HUES64 (cell line): ENCODE data around the gene GALNTL6.

Source experiments
- H3K27ac ChIP-seq: 2 replicates; pipeline ENCODE4 v1.7.0; 2013; ENCODE audit warnings: low read depth, low read length, inconsistent platforms
- H3K27me3 ChIP-seq: 2 replicates; pipeline ENCODE4 v1.6.1; 2013; ENCODE audit warnings: mild to moderate bottlenecking, low read length; ENCODE audit not compliant: insufficient read depth
- H3K36me3 ChIP-seq: 2 replicates; pipeline ENCODE4 v1.6.1; 2013; ENCODE audit warnings: mild to moderate bottlenecking, low read length; ENCODE audit not compliant: insufficient read depth
- H3K4me1 ChIP-seq: 2 replicates; pipeline ENCODE4 v1.6.1; 2013; ENCODE audit warnings: mild to moderate bottlenecking, low read length, moderate library complexity; ENCODE audit not compliant: insufficient read depth
- H3K4me3 ChIP-seq: 2 replicates; pipeline ENCODE4 v1.5.1; 2013; ENCODE audit warnings: mild to moderate bottlenecking, low read length, moderate library complexity
- H3K9ac ChIP-seq: 2 replicates; pipeline ENCODE4 v1.6.1; 2013; ENCODE audit warnings: mild to moderate bottlenecking, low read depth, low read length
- H3K9me3 ChIP-seq: 2 replicates; pipeline ENCODE4 v1.6.1; 2013; ENCODE audit warnings: low read depth, low read length; ENCODE audit not compliant: insufficient read depth
- WGBS: fragments of 150-250, 120-280 bp; methylation state at CpG from one replicate; pipeline ENCODE4 v1.1.7; 2013; ENCODE audit warnings: missing lambda C conversion rate; 5-methylcytosine and 5-hydroxymethylcytosine counted together

Gene GALNTL6

GRCh38 chr4:172983631-172984030 lies 1170.4 kb downstream of the GALNTL6 start:
- no peaks in the 10 kb centered on the region for H3K36me3 ChIP-seq
- WGBS = 64% methylated on average over 3 of the region's 3 CpGs
- peaks cover 23% of the 10 kb centered on the region for H3K4me1 ChIP-seq
- H3K9ac ChIP-seq = no peak overlapping the region
- H3K4me3 ChIP-seq = no peak overlapping the region
- no peaks in the 10 kb centered on the region for H3K27me3 ChIP-seq
- peaks cover 9% of the 10 kb centered on the region for H3K9me3 ChIP-seq
- H3K27ac ChIP-seq = no peak overlapping the region

GRCh38 chr4:172985552-172985951 lies 1172.3 kb downstream of the GALNTL6 start:
- H3K36me3 ChIP-seq = no peaks in the 10 kb centered on the region
- no peak overlapping the region for H3K9ac ChIP-seq
- no peaks in the 10 kb centered on the region for H3K27me3 ChIP-seq
- no peak overlapping the region for H3K27ac ChIP-seq
- peaks cover 23% of the 10 kb centered on the region for H3K4me1 ChIP-seq
- WGBS = 98% methylated on average over 2 of the region's 2 CpGs
- H3K4me3 ChIP-seq = no peak overlapping the region
- peaks cover 16% of the 10 kb centered on the region for H3K9me3 ChIP-seq

GRCh38 chr4:172986114-172986513 lies 1172.9 kb downstream of the GALNTL6 start:
- no peaks in the 10 kb centered on the region for H3K27me3 ChIP-seq
- H3K4me1 ChIP-seq = peaks cover 23% of the 10 kb centered on the region
- H3K27ac ChIP-seq = no peak overlapping the region
- no peak overlapping the region for H3K9ac ChIP-seq
- H3K4me3 ChIP-seq = no peak overlapping the region
- 71% methylated on average over 1 of the region's 1 CpG for WGBS
- H3K36me3 ChIP-seq = no peaks in the 10 kb centered on the region
- H3K9me3 ChIP-seq = peaks cover 16% of the 10 kb centered on the region

- Histone ChIP-seq H3K27me3 (no peaks in the 10 kb centered on the region), H3K9ac (no peak overlapping the region), H3K4me1 (peaks cover 16% of the 10 kb centered on the region), H3K9me3 (peaks cover 11% of the 10 kb centered on the region), H3K27ac (no peak overlapping the region), H3K36me3 (no peaks in the 10 kb centered on the region), H3K4me3 (no peak overlapping the region)
- WGBS = 96% methylated on average over 2 of the region's 3 CpGs
Observed at GRCh38 chr4:172989984-172990820, 1177.0 kb downstream of the GALNTL6 start.

GRCh38 chr4:172992648-172993378 lies 1179.6 kb downstream of the GALNTL6 start:
- Histone ChIP-seq H3K27me3 (no peaks in the 10 kb centered on the region), H3K9me3 (peaks cover 11% of the 10 kb centered on the region), H3K9ac (no peak overlapping the region), H3K4me3 (no peak overlapping the region), H3K27ac (no peak overlapping the region), H3K36me3 (no peaks in the 10 kb centered on the region), H3K4me1 (no peaks in the 10 kb centered on the region)
- 89% methylated on average over 5 of the region's 5 CpGs for WGBS

- no peaks in the 10 kb centered on the region for H3K9me3 ChIP-seq
- no peaks in the 10 kb centered on the region for H3K27me3 ChIP-seq
- 90% methylated on average over 4 of the region's 4 CpGs for WGBS
- H3K4me3 ChIP-seq = no peak overlapping the region
- no peak overlapping the region for H3K9ac ChIP-seq
- H3K36me3 ChIP-seq = no peaks in the 10 kb centered on the region
- peaks cover 10% of the 10 kb centered on the region; the same call in 1 of the 2 replicates for H3K4me1 ChIP-seq
- H3K27ac ChIP-seq = no peak overlapping the region
Observed at GRCh38 chr4:172995161-172995560, 1182.0 kb downstream of the GALNTL6 start.

GRCh38 chr4:172995704-172996103 lies 1182.5 kb downstream of the GALNTL6 start:
- Histone ChIP-seq H3K27ac (no peak overlapping the region), H3K4me3 (no peak overlapping the region), H3K36me3 (no peaks in the 10 kb centered on the region), H3K9me3 (no peaks in the 10 kb centered on the region), H3K9ac (no peak overlapping the region), H3K4me1 (peaks cover 10% of the 10 kb centered on the region; the same call in 1 of the 2 replicates), H3K27me3 (no peaks in the 10 kb centered on the region)
- 97% methylated on average over 1 of the region's 1 CpG for WGBS

- Histone ChIP-seq H3K4me1 (peaks cover 10% of the 10 kb centered on the region; the same call in 1 of the 2 replicates), H3K9ac (no peak overlapping the region), H3K4me3 (no peak overlapping the region), H3K27me3 (no peaks in the 10 kb centered on the region), H3K9me3 (no peaks in the 10 kb centered on the region), H3K36me3 (no peaks in the 10 kb centered on the region), H3K27ac (no peak overlapping the region)
- 94% methylated on average over 4 of the region's 4 CpGs for WGBS
Observed at GRCh38 chr4:172996571-172997216, 1183.5 kb downstream of the GALNTL6 start.

- Histone ChIP-seq H3K9me3 (no peaks in the 10 kb centered on the region), H3K36me3 (no peaks in the 10 kb centered on the region), H3K27ac (no peak overlapping the region), H3K27me3 (no peaks in the 10 kb centered on the region), H3K9ac (no peak overlapping the region), H3K4me1 (peaks cover 10% of the 10 kb centered on the region; the same call in 1 of the 2 replicates), H3K4me3 (no peak overlapping the region)
- WGBS = 91% methylated on average over 6 of the region's 6 CpGs
Observed at GRCh38 chr4:172997217-172997609, 1184.0 kb downstream of the GALNTL6 start.

- Histone ChIP-seq H3K36me3 (no peaks in the 10 kb centered on the region), H3K9me3 (no peaks in the 10 kb centered on the region), H3K27ac (no peak overlapping the region), H3K9ac (no peak overlapping the region), H3K27me3 (no peaks in the 10 kb centered on the region), H3K4me3 (no peak overlapping the region), H3K4me1 (peaks cover 10% of the 10 kb centered on the region; the same call in 1 of the 2 replicates)
Observed at GRCh38 chr4:172997856-172998255, 1184.7 kb downstream of the GALNTL6 start.
